H9 (cell line): ENCODE measurements around the gene ARSI. TPM values are rescaled to one million over a fixed set of nuclear protein-coding genes. Genes with fewer than 3 reads are reported as not detected.

Source experiments
- DNase-seq: peaks from one replicate; pipeline ENCODE4 v3.0.0-alpha.2; 2017
- H2AFZ ChIP-seq: one replicate; pipeline ENCODE4 v1.6.1; 2013; ENCODE audit warnings: mild to moderate bottlenecking, low read length, control low read depth, moderate library complexity
- H2AK5ac ChIP-seq: 2 replicates; pipeline ENCODE4 v1.6.1; 2013; ENCODE audit warnings: low read length, control low read depth, mixed read lengths; ENCODE audit not compliant: insufficient read length
- H2BK120ac ChIP-seq: one replicate; pipeline ENCODE4 v1.6.1; 2013; ENCODE audit warnings: low read depth, mild to moderate bottlenecking, low read length, control low read depth, inconsistent platforms; ENCODE audit not compliant: poor library complexity, severe bottlenecking
- H2BK12ac ChIP-seq: 2 replicates; pipeline ENCODE4 v1.6.1; 2013; ENCODE audit warnings: low read length, control low read depth, mixed read lengths, low read depth; ENCODE audit not compliant: insufficient read length
- H2BK15ac ChIP-seq: 2 replicates; pipeline ENCODE4 v1.6.1; 2013; ENCODE audit warnings: low read depth, low read length, control low read depth
- H2BK20ac ChIP-seq: one replicate; pipeline ENCODE4 v1.6.1; 2013; ENCODE audit warnings: low read depth, mild to moderate bottlenecking, low read length, control low read depth, inconsistent platforms; ENCODE audit not compliant: poor library complexity, severe bottlenecking
- H2BK5ac ChIP-seq: 2 replicates; pipeline ENCODE4 v1.6.1; 2013; ENCODE audit warnings: low read length, control low read depth, mixed read lengths; ENCODE audit not compliant: insufficient read length
- H3K14ac ChIP-seq: 2 replicates; pipeline ENCODE4 v1.6.1; 2013; ENCODE audit warnings: low read length, control low read depth; ENCODE audit not compliant: insufficient read depth
- H3K18ac ChIP-seq: 2 replicates; pipeline ENCODE4 v1.6.1; 2013; ENCODE audit warnings: low read depth, mild to moderate bottlenecking, mixed read lengths, low read length, control low read depth; ENCODE audit not compliant: insufficient read length
- H3K23ac ChIP-seq: 2 replicates; pipeline ENCODE4 v1.6.1; 2013; ENCODE audit warnings: low read length, control low read depth, mixed read lengths, low read depth; ENCODE audit not compliant: insufficient read length
- H3K23me2 ChIP-seq: 2 replicates; pipeline ENCODE4 v1.6.1; 2013; ENCODE audit warnings: low read depth, mild to moderate bottlenecking, mixed read lengths, low read length, control low read depth; ENCODE audit not compliant: insufficient read length, poor library complexity, severe bottlenecking
- H3K27ac ChIP-seq: 2 replicates; pipeline ENCODE4 v1.5.1; 2013; ENCODE audit warnings: low read length, control low read depth, mixed read lengths, low read depth; ENCODE audit not compliant: insufficient read length
- H3K27me3 ChIP-seq: 2 replicates; pipeline ENCODE4 v1.6.1; 2013; ENCODE audit warnings: low read length, control low read depth, inconsistent platforms; ENCODE audit not compliant: insufficient read depth
- H3K4ac ChIP-seq: 2 replicates; pipeline ENCODE4 v1.6.1; 2013; ENCODE audit warnings: low read depth, mild to moderate bottlenecking, control low read depth, inconsistent platforms, low read length, moderate library complexity
- H3K4me1 ChIP-seq: 2 replicates; pipeline ENCODE4 v1.6.1; 2013; ENCODE audit warnings: low read length, control low read depth, inconsistent platforms; ENCODE audit not compliant: insufficient read depth
- H3K4me2 ChIP-seq: 2 replicates; pipeline ENCODE4 v1.6.1; 2013; ENCODE audit warnings: low read length, control low read depth, mixed read lengths; ENCODE audit not compliant: insufficient read length, insufficient read depth
- H3K56ac ChIP-seq: 2 replicates; pipeline ENCODE4 v1.6.1; 2013; ENCODE audit warnings: low read depth, mild to moderate bottlenecking, mixed read lengths, low read length, control low read depth; ENCODE audit not compliant: insufficient read length
- H3K79me1 ChIP-seq: 2 replicates; pipeline ENCODE4 v1.6.1; 2013; ENCODE audit warnings: low read depth, mild to moderate bottlenecking, moderate library complexity, low read length, control low read depth, inconsistent platforms; ENCODE audit not compliant: insufficient read depth, poor library complexity, severe bottlenecking
- H3K79me2 ChIP-seq: 2 replicates; pipeline ENCODE4 v1.6.1; 2013; ENCODE audit warnings: low read length, control low read depth, inconsistent platforms; ENCODE audit not compliant: insufficient read depth
- H3K9ac ChIP-seq: 2 replicates; pipeline ENCODE4 v1.6.1; 2013; ENCODE audit warnings: low read length, control low read depth, mixed read lengths; ENCODE audit not compliant: insufficient read length; ENCODE audit errors: extremely low read depth
- H3K9me3 ChIP-seq: one replicate; pipeline ENCODE4 v1.6.1; 2013; ENCODE audit warnings: low read depth, low read length, inconsistent platforms; ENCODE audit not compliant: control insufficient read depth
- H3T11ph ChIP-seq: one replicate; pipeline ENCODE4 v1.6.1; 2013; ENCODE audit warnings: mild to moderate bottlenecking, low read length, control low read depth, inconsistent platforms
- H4K20me1 ChIP-seq: one replicate; pipeline ENCODE4 v1.6.1; 2013; ENCODE audit not compliant: control insufficient read depth, insufficient read length, insufficient read depth
- H4K5ac ChIP-seq: 2 replicates; pipeline ENCODE4 v1.6.1; 2013; ENCODE audit warnings: low read depth, mild to moderate bottlenecking, mixed read lengths, low read length, control low read depth; ENCODE audit not compliant: insufficient read length
- H4K8ac ChIP-seq: replicated peaks from 2 replicates; pipeline ENCODE4 v1.6.1; 2013; ENCODE audit warnings: low read length, control low read depth, mixed read lengths, low read depth; ENCODE audit not compliant: insufficient read length
- H4K91ac ChIP-seq: 2 replicates; pipeline ENCODE4 v1.6.1; 2013; ENCODE audit warnings: low read depth, mild to moderate bottlenecking, moderate library complexity, mixed read lengths, low read length, control low read depth; ENCODE audit not compliant: insufficient read length
- H3K27ac Mint-ChIP-seq, 3 experiments: 2 replicates in 2 of 3; 3 replicates in 1 of 3; pipeline ENCODE4 v1.8.0; 2020 to 2021; ENCODE audit warnings: mixed read lengths in 3 of 3, mild to moderate bottlenecking in 1 of 3, moderate library complexity in 1 of 3
- H3K27me3 Mint-ChIP-seq: 2 replicates; pipeline ENCODE4 v1.8.0; 2021; ENCODE audit warnings: low read depth, mild to moderate bottlenecking, moderate library complexity, mixed read lengths
- H3K36me3 Mint-ChIP-seq, 3 experiments: 2 replicates in 2 of 3; 3 replicates in 1 of 3; pipeline ENCODE4 v1.8.0; 2020 to 2021; ENCODE audit warnings: low read depth in 3 of 3, mixed read lengths in 3 of 3; ENCODE audit not compliant: insufficient read depth in 1 of 3
- H3K4me1 Mint-ChIP-seq, 2 experiments: 2 replicates each; pipeline ENCODE4 v1.8.0; 2020; ENCODE audit warnings: mixed read lengths in 2 of 2
- H3K4me3 Mint-ChIP-seq, 2 experiments: 2 replicates in 1 of 2; 3 replicates in 1 of 2; pipeline ENCODE4 v1.8.0; 2020 to 2021; ENCODE audit warnings: mild to moderate bottlenecking in 2 of 2, mixed read lengths in 2 of 2, moderate library complexity in 1 of 2
- H3K9me3 Mint-ChIP-seq, 2 experiments: 2 replicates in 1 of 2; 3 replicates in 1 of 2; pipeline ENCODE4 v1.8.0; 2020; ENCODE audit warnings: mild to moderate bottlenecking in 2 of 2, mixed read lengths in 2 of 2, moderate library complexity in 1 of 2
- WGBS: extraction: QIAGEN DNeasy Blood & Tissue Kit; methylation state at CpG from one replicate; pipeline ENCODE4 v1.1.7; 2013; ENCODE audit warnings: missing lambda C conversion rate, low lambda C conversion rate, mixed read lengths; ENCODE audit not compliant: insufficient read length; ENCODE audit errors: extremely low coverage; 5-methylcytosine and 5-hydroxymethylcytosine counted together
- total RNA-seq: library from RNA; stranded (reverse); gene quantifications from 2 replicates; pipeline ENCODE4 v1.2.1, GENCODE V29; 2021
- TF ChIP-seq, protein P1 (sequence below): fragments of 200-600 bp; sonication (generic); conservative IDR thresholded peaks from 3 replicates; pipeline ENCODE4 v1.8.0; 2021; ENCODE audit warnings: antibody characterized with exemption, mild to moderate bottlenecking

The ARSI gene
- total RNA-seq, 1 experiment from 2014 or later, result 1.7 TPM

- no peak overlapping the region for H3K9ac ChIP-seq
- DNase-seq, result no peak
- H2BK12ac ChIP-seq, result no peak overlapping the region
- H3K23ac ChIP-seq, result no peak overlapping the region
- no peak overlapping the region for H3K27ac ChIP-seq
- TF ChIP-seq, protein P1, sequence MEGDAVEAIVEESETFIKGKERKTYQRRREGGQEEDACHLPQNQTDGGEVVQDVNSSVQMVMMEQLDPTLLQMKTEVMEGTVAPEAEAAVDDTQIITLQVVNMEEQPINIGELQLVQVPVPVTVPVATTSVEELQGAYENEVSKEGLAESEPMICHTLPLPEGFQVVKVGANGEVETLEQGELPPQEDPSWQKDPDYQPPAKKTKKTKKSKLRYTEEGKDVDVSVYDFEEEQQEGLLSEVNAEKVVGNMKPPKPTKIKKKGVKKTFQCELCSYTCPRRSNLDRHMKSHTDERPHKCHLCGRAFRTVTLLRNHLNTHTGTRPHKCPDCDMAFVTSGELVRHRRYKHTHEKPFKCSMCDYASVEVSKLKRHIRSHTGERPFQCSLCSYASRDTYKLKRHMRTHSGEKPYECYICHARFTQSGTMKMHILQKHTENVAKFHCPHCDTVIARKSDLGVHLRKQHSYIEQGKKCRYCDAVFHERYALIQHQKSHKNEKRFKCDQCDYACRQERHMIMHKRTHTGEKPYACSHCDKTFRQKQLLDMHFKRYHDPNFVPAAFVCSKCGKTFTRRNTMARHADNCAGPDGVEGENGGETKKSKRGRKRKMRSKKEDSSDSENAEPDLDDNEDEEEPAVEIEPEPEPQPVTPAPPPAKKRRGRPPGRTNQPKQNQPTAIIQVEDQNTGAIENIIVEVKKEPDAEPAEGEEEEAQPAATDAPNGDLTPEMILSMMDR, result no peak
- peaks cover 12% of the 10 kb centered on the region for H3K23me2 ChIP-seq
- H2AFZ ChIP-seq, result no peak overlapping the region
- no peaks in the 10 kb centered on the region; the same call in 1 of the 2 replicates for H3K27me3 ChIP-seq
- Mint-ChIP-seq H3K4me3 (no peak overlapping the region; a peak in 1 of 5 replicates), H3K36me3 (no peaks in the 10 kb centered on the region), H3K9me3 (no peaks in the 10 kb centered on the region), H3K4me1 (peaks cover 43 to 55% of the 10 kb centered on the region in 2 experiments), H3K27ac (no peak overlapping the region), H3K27me3 (peaks cover 21% of the 10 kb centered on the region)
- no peak overlapping the region for H3K56ac ChIP-seq
- H3K4me2 ChIP-seq, result no peak overlapping the region
- no peak overlapping the region for H4K5ac ChIP-seq
- H3K9me3 ChIP-seq, result no peaks in the 10 kb centered on the region
- no peak overlapping the region for H4K91ac ChIP-seq
- H2BK5ac ChIP-seq, result no peak overlapping the region
- H2BK15ac ChIP-seq, result no peak overlapping the region
- H4K8ac ChIP-seq, result no peak overlapping the region
- no peaks in the 10 kb centered on the region for H3K79me1 ChIP-seq
- no peak overlapping the region for H3T11ph ChIP-seq
- H2BK120ac ChIP-seq, result no peak overlapping the region
- WGBS, result no CpG with 5 or more reads among the region's 1 CpG
- H3K4me1 ChIP-seq, result peaks cover 5% of the 10 kb centered on the region; the same call in 1 of the 2 replicates
- no peaks in the 10 kb centered on the region for H4K20me1 ChIP-seq
- no peak overlapping the region for H3K14ac ChIP-seq
- no peak overlapping the region for H2BK20ac ChIP-seq
- no peak overlapping the region for H3K4ac ChIP-seq
- H3K18ac ChIP-seq, result no peak overlapping the region
- H2AK5ac ChIP-seq, result no peak overlapping the region
- H3K79me2 ChIP-seq, result no peaks in the 10 kb centered on the region
These were observed 1.6 kb downstream of the ARSI start for GRCh38 chr5:150301170-150301505.
